C4-2B (cell line): ENCODE results near the gene TBC1D10A.

ENCODE experiments used
- CTCF ChIP-seq: fragments of 450-650 bp; conservative IDR thresholded peaks from 2 replicates; pipeline ENCODE4 v1.5.1; 2017; ENCODE audit warnings: mild to moderate bottlenecking
- ZFX ChIP-seq: fragments of 450-650 bp; IDR thresholded peaks from 2 replicates; pipeline ENCODE4 v1.6.1; 2017

DNA sequence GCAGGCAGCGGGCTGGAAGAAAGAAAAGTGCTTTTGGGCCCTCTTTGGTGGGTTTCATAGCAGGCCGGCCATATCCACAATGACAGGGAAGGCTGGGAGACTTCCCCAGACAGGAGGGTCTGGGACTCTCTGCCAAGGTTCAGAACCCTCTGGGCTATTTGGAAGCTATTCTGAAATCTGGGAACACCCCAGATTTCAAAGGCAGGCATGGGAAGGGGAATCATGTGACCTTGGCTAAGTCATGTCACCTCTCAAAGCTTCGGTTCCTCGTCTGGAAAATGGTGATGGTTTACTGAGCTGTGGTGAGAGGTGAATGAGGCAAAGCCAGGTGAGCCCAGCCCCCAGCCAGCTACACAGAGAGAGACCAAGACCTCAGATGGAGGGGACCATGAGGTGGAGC is 42.1 kb downstream of the TBC1D10A start:
- TF ChIP-seq CTCF (no peak), ZFX (no peak)
